Adrenal gland (tissue), 12 donors: ENCODE results near the gene FBXW8. TPM values are rescaled to one million over a fixed set of nuclear protein-coding genes. Genes with fewer than 3 reads are reported as not detected.
A peak's percentile ranks its signal among the peaks of the same experiment; 100 is the strongest.

Experiments used
- DNase-seq, 7 donors: peaks; one replicate each; pipeline ENCODE4 v3.0.0-alpha.2; 2019 to 2020
- H3K27ac ChIP-seq, 5 donors: fragments of 200-600 bp; sonication (generic) in 4 of 5; 1 replicate in 3 of 5; 2 replicates in 2 of 5; pipeline versions ENCODE4 v1.5.1 to v1.8.0; 2016 to 2020; ENCODE audit warnings: mild to moderate bottlenecking in 1 of 5
- H3K27me3 ChIP-seq: fragments of 200-600 bp; 2 replicates; pipeline ENCODE4 v1.8.0; 2021
- H3K36me3 ChIP-seq, 2 donors: fragments of 200-600 bp; replicated peaks in 1 of 2; 1 replicate in 1 of 2; 2 replicates in 1 of 2; pipeline versions ENCODE4 v1.5.1 to v1.8.0; 2018 to 2022
- H3K4me1 ChIP-seq, 2 donors: fragments of 200-600 bp; replicated peaks in 1 of 2; 1 replicate in 1 of 2; 2 replicates in 1 of 2; pipeline versions ENCODE4 v1.5.1 to v1.8.0; 2018 to 2021
- H3K4me3 ChIP-seq, 4 donors: fragments of 200-600 bp; sonication (generic) in 3 of 4; one replicate each; pipeline ENCODE4 v1.5.1; 2016 to 2018
- H3K9me3 ChIP-seq, 3 donors: fragments of 200-600 bp; sonication (generic) in 1 of 3; replicated peaks in 1 of 3; 1 replicate in 2 of 3; 2 replicates in 1 of 3; pipeline versions ENCODE4 v1.5.1 to v1.8.0; 2016 to 2021
- POLR2A ChIP-seq, 2 donors: fragments of 450-650 bp; IDR thresholded peaks; one replicate each; pipeline ENCODE4 v1.6.1; 2017; ENCODE audit warnings: antibody characterized with exemption in 2 of 2, mild to moderate bottlenecking in 2 of 2, moderate library complexity in 1 of 2
- WGBS, 4 donors: extraction: QIAGEN DNeasy Blood & Tissue Kit in 2 of 4; methylation state at CpG; one replicate each; pipeline versions ENCODE4 v1.1.5 to v1.1.7; 2013 to 2017; 5-methylcytosine and 5-hydroxymethylcytosine counted together
- intact Hi-C, 2 donors: fragments of 100-400 bp; cut with DNase I; formaldehyde crosslinking; loops; one replicate each; pipeline versions ENCODE4 v1.14.1 to v1.15.0; 2022 to 2023
- polyA plus RNA-seq, 3 donors: library from polyadenylated mRNA; stranded (reverse); fragments of 200-250 nt in 2 of 3; fragments of 350-450 nt in 1 of 3; fragmentation: Illumina TruSeq in 1 of 3; extraction: RNeasy Lipid Tissue Mini Kit (QIAGEN cat#74804) in 1 of 3; gene quantifications; one replicate each; pipeline ENCODE4 v1.2.3, GENCODE V29; 2013 to 2014
- total RNA-seq, 9 donors: library from RNA; depleted of rRNA in 4 of 9; stranded (reverse); fragments of >200 nt in 4 of 9; fragments of 120-200 nt in 1 of 9; fragmentation: NEBNext Ultra II Directional in 1 of 9; extraction: Animal tissue kit (Norgen Biotek cat#: 25700) in 1 of 9; gene quantifications; one replicate each; pipeline versions ENCODE4 v1.1.0 to v1.2.4, GENCODE V29; 2013 to 2023
- TF ChIP-seq, protein P1 (sequence below), 6 experiments: fragments of 450-650 bp in 4 of 6; fragments of 200-600 bp in 2 of 6; sonication (generic) in 1 of 6; IDR thresholded peaks; 1 replicate in 5 of 6; 2 replicates in 1 of 6; pipeline versions ENCODE4 v1.5.1 to v1.8.0; 2016 to 2021; ENCODE audit warnings: antibody characterized with exemption in 6 of 6, mild to moderate bottlenecking in 2 of 6, moderate library complexity in 1 of 6
- donor health status: healthy with polysubstance abuse.
- donor health status: Bipolar disorder and iron deficiency.
- donor health status: DM: yes; HTN: yes; CAD: no.
- donor health status: DM: no; HTN: no; CAD: no.
- donor health status: DM: no; HTN: no; CAD: no.
- donor health status: DM: yes; HTN: yes; CAD: no.

Gene FBXW8
- total and polyA plus RNA-seq, 12 donors: 2.9 to 19.1 (median 14.3) TPM

DNA sequence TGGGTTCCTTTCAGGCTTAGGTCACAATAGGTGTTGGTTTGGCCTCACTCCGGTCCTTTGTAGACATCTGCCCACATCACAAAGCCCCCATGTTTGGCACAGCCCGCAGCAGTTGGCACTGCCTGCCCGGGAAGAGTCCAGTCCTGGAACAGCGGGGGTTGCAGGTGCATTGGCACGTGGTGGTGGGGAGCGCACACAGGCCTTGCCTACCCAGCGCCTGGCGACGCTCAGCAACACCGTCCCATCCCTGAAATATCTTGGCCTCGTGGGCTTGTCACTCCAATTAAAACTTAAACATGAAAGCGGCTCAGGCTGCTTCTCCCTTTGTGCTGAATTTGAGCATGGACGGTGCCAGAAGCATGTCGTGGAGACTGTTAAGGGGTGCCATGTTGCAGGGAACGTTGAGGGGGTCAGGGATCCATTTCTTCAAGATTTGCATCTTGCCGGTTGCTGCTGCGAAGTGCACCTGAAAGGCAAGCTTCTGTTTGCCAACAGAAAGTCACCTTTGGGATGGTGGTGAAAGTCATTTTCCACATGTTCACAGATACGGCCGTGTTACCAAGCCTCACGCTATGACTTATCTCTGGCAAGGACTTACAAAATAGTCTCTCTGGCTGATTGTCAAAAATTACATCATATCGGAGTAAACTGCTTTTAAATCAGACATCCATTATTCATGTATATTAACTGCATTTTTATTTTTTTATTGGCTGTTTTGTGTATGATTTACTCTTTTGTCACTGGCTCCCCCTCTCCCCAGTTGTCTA, 91.5 kb downstream of the FBXW8 start:
- peak in 2 of 7 donors; percentile 32 to 37 for DNase-seq
- Histone ChIP-seq H3K36me3 (peaks cover 0 to 6% of the 10 kb centered on the region in 2 donors), H3K27me3 (no peaks in the 10 kb centered on the region), H3K4me3 (no peak overlapping the region), H3K9me3 (no peaks in the 10 kb centered on the region), H3K27ac (no peak overlapping the region), H3K4me1 (peaks cover 0 to 13% of the 10 kb centered on the region in 2 donors)
- intact Hi-C loops: no loop called here
- WGBS, 4 donors: 74 to 82% (median 79%) methylated on average over 21 of the region's 21 CpGs
- TF ChIP-seq, protein P1, sequence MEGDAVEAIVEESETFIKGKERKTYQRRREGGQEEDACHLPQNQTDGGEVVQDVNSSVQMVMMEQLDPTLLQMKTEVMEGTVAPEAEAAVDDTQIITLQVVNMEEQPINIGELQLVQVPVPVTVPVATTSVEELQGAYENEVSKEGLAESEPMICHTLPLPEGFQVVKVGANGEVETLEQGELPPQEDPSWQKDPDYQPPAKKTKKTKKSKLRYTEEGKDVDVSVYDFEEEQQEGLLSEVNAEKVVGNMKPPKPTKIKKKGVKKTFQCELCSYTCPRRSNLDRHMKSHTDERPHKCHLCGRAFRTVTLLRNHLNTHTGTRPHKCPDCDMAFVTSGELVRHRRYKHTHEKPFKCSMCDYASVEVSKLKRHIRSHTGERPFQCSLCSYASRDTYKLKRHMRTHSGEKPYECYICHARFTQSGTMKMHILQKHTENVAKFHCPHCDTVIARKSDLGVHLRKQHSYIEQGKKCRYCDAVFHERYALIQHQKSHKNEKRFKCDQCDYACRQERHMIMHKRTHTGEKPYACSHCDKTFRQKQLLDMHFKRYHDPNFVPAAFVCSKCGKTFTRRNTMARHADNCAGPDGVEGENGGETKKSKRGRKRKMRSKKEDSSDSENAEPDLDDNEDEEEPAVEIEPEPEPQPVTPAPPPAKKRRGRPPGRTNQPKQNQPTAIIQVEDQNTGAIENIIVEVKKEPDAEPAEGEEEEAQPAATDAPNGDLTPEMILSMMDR (IDR thresholded peaks at IDR 0.05): no peak
- TF ChIP-seq POLR2A (IDR thresholded peaks at IDR 0.05): no peak

DNA sequence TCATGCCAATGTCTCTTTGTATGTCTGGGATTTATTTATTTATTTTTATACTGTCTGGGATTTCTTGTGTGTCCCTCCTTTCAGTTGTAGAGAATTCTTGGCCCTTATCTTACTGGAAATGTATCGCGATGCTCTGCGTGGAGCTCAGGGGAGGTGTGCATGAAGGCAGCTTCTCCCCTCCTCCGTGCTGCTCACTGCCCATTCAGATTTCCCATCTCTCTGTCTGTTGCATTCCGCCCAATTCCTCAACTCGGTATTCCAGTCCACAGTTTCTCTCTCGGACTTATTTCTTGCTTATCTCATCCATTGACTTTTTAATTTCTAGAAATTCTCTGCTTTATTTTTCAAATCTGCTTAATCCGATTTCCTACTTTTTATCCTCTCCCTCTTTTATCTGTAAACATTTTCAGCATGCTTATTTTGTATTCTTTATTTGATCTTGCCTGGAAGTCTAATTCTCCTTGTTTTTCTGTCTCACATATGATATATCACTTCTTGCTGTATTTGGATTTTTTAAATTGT, 93.2 kb downstream of the FBXW8 start:
- DNase-seq: no peak
- no peaks in the 10 kb centered on the region for H3K9me3 ChIP-seq
- peaks cover 0 to 6% of the 10 kb centered on the region in 2 donors for H3K36me3 ChIP-seq
- intact Hi-C loops: no loop called here
- no peaks in the 10 kb centered on the region for H3K27me3 ChIP-seq
- H3K27ac ChIP-seq: no peak overlapping the region
- WGBS, 4 donors: 93 to 97% (median 94%) methylated on average over 8 of the region's 8 CpGs
- H3K4me1 ChIP-seq: peaks cover 0 to 13% of the 10 kb centered on the region in 2 donors
- H3K4me3 ChIP-seq: no peak overlapping the region
- TF ChIP-seq, protein P1 (IDR thresholded peaks at IDR 0.05): no peak
- TF ChIP-seq POLR2A (IDR thresholded peaks at IDR 0.05): no peak

DNA sequence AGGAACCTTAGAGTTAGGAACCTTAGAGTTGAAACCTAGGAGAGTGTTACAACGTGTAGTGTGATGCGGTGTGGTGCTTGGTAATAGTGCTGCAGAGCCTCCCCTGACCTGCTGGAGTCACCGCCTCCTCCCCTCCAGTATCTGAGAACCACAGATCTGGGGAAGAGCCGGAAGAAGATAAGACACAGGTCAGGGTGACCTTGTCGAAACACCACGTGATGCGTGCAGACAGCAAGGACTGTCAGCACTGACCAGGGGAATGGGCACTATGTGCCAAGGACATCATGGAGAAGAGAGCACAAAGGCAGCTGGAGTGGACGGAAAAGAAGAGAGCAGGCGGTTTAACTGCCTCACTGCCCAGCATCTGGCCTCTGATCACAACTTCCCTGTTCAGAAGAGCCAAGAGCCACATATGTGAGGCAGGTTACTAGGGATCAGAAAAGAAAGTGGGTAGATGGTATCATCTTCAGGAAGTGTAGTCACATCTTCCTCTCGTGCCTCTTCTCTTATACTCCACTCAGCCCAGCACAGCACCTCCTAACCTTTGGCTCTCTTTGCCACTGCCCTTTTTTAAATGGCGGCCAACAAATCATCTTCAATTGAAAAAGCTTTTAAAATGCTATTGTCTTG, 94.8 kb downstream of the FBXW8 start:
- TF ChIP-seq, protein P1 (IDR thresholded peaks at IDR 0.05): peak in 1 of 6 experiments; percentile 3
- peak in 1 of 2 donors; percentile 37 for TF ChIP-seq POLR2A (IDR thresholded peaks at IDR 0.05)
- H3K4me3 ChIP-seq: no peak overlapping the region
- H3K36me3 ChIP-seq: peaks cover 0 to 6% of the 10 kb centered on the region in 2 donors
- peak overlapping the region in 3 of 5 donors; percentile 19 to 67 (median 25) for H3K27ac ChIP-seq
- peaks cover 0 to 16% of the 10 kb centered on the region in 2 donors for H3K4me1 ChIP-seq
- H3K9me3 ChIP-seq: no peaks in the 10 kb centered on the region
- no peaks in the 10 kb centered on the region for H3K27me3 ChIP-seq
- DNase-seq: peak; percentile 48 to 88 (median 78)
- intact Hi-C loops: no loop called here
- WGBS, 4 donors: 46 to 58% (median 56%) methylated on average over 11 of the region's 11 CpGs

DNA sequence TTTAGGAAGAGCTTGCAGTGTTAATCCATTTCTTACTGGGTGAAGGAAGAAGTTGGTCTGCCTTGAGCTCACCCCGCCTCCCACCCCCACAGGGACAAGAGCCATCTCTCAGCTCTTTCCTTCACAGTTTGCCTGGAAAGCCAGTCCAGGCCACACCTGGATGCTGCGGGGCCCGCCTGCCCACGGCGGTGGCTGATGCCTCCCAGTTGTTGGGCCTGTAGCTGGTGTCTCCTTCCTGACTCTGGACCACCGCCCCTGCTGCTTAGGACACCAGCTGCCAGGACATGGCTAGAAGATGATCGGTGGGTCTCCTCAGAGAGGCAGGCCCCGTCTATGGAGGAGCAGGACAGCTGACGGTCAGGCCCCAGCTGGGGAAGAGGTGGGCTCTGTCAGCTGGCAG, 95.6 kb downstream of the FBXW8 start:
- Histone ChIP-seq H3K27ac (peak overlapping the region in 1 of 5 donors; percentile 19), H3K4me1 (peaks cover 0 to 16% of the 10 kb centered on the region in 2 donors), H3K36me3 (peaks cover 0 to 6% of the 10 kb centered on the region in 2 donors), H3K27me3 (no peaks in the 10 kb centered on the region), H3K9me3 (no peaks in the 10 kb centered on the region), H3K4me3 (no peak overlapping the region)
- 95 to 100% (median 96%) methylated on average over 5 to 9 of the region's 9 CpGs for WGBS, 4 donors
- intact Hi-C loops: no loop called here
- no peak for TF ChIP-seq POLR2A (IDR thresholded peaks at IDR 0.05)
- TF ChIP-seq, protein P1 (IDR thresholded peaks at IDR 0.05): no peak
- DNase-seq: no peak
